Astrocyte of the spinal cord (primary cell): ENCODE measurements around the gene MTSS2.

Experiments used
- DNase-seq: peaks from one replicate; pipeline ENCODE4 v3.0.0; 2011; ENCODE audit warnings: low read depth, low spot score
- H3K4me3 ChIP-seq: 2 replicates; pipeline ENCODE4 v1.5.1; 2011; ENCODE audit warnings: low read depth, mild to moderate bottlenecking, low read length, moderate library complexity
- in situ Hi-C: cut with HindIII; loops from 2 replicates; pipeline ENCODE4 v1.10.0; 2017; ENCODE audit warnings: low sequenced_read_pairs
- TF ChIP-seq, protein P1 (sequence below): IDR thresholded peaks from 2 replicates; pipeline ENCODE4 v1.5.1; 2012; ENCODE audit warnings: low read depth, mild to moderate bottlenecking, low read length, inconsistent platforms

Gene MTSS2

GRCh38 chr16:70709942-70710341, 24.1 kb upstream of the MTSS2 start:
- TF ChIP-seq, protein P1, sequence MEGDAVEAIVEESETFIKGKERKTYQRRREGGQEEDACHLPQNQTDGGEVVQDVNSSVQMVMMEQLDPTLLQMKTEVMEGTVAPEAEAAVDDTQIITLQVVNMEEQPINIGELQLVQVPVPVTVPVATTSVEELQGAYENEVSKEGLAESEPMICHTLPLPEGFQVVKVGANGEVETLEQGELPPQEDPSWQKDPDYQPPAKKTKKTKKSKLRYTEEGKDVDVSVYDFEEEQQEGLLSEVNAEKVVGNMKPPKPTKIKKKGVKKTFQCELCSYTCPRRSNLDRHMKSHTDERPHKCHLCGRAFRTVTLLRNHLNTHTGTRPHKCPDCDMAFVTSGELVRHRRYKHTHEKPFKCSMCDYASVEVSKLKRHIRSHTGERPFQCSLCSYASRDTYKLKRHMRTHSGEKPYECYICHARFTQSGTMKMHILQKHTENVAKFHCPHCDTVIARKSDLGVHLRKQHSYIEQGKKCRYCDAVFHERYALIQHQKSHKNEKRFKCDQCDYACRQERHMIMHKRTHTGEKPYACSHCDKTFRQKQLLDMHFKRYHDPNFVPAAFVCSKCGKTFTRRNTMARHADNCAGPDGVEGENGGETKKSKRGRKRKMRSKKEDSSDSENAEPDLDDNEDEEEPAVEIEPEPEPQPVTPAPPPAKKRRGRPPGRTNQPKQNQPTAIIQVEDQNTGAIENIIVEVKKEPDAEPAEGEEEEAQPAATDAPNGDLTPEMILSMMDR = no peak
- in situ Hi-C loops = no loop called here
- no peak for DNase-seq
- no peak overlapping the region for H3K4me3 ChIP-seq

GRCh38 chr16:70709457-70709856, 23.6 kb upstream of the MTSS2 start:
- TF ChIP-seq, protein P1 = no peak
- no peak for DNase-seq
- no peak overlapping the region for H3K4me3 ChIP-seq
- in situ Hi-C loops = no loop called here

DNA sequence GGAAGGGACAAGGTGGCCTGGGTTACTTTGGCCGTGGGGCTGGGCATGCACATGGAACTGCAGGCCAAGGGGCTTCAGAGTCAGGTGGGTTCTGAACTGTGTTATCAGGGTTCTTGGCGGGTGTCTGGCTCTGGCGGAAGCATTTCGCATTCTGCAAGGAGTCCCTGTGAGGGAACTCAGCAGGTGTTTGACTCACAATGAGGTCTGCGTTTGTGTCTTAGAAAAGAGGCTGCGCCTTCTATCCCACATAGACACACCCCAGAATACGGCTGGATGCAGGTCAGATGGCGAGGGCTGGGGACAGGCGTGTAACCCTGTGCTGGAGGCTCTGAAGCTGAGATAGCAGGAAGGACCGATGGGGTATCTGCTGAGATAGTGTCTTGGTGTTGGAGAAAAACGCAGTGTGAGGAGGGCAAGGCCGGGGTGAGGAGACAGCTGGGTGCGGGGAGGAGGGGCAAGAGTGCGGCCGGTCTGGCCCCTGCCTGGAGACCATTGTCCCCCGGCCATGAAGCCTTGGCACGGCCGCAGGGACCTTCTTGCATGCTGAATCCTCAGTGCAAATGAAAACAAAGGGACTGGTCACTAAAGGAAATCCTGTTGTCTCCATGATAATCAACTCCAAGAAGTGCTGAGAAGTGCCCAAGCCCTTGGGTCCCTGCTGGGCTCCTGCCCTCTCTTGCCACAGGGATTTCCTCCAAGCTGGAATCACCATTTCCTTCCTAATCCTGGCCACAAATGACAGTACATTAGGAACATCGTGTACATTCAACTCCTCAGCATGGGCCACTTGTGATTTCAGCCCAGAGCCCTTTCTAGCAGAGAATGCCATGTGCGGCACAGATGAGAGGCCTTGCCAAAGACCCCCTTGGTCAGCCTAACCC, 22.8 kb upstream of the MTSS2 start:
- in situ Hi-C loops = no loop called here
- H3K4me3 ChIP-seq = no peak overlapping the region
- DNase-seq = no peak
- TF ChIP-seq, protein P1 = no peak

DNA sequence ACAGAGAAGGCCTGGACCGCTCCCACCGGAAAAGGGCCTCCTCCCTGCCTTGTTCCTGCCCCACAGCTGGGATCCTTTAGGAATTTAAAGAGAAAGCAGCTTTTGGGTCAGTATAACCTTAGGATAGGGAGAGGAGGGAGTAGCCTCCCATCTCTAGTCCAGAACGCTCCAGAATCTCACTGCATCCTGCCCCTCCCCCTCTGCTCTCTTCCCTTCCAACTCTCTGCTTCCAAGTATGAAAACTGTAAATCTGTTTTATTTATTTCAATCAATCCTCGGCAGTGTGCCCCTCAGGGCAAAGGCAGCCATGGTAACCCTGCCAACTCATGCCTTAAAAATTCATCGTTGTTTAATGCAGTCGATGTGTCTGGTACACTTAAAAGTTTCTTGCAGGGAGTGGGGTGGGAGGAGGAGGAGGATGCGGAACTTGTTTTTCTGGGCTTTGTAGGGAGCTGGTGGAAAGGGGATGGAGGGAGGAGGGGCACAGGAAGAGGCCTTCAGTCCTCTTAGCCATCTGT, 21.2 kb upstream of the MTSS2 start:
- in situ Hi-C loops = no loop called here
- TF ChIP-seq, protein P1 = no peak
- H3K4me3 ChIP-seq = no peak overlapping the region
- DNase-seq = peak; percentile 67

DNA sequence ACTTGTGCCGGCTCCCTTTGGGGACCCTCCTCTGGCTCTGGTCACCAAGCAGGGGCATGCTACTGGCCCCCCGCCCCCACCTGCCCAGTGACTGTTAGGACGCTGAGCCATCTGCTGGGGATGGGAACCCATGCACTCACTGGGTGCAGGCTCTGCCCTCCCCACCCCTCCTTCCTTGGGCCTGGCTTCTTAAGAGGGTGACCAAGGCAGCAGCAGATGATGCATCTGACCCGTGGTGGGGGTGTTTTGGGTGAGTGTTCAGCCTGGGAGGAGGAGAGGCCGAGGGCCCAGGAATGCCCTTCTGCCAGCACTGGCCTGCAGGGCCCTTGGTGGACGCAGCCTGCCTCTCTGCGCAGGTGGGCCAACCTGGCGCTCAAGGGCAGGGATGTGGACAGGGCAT, 19.2 kb upstream of the MTSS2 start:
- in situ Hi-C loops = no loop called here
- no peak overlapping the region for H3K4me3 ChIP-seq
- no peak for DNase-seq
- TF ChIP-seq, protein P1 = no peak

DNA sequence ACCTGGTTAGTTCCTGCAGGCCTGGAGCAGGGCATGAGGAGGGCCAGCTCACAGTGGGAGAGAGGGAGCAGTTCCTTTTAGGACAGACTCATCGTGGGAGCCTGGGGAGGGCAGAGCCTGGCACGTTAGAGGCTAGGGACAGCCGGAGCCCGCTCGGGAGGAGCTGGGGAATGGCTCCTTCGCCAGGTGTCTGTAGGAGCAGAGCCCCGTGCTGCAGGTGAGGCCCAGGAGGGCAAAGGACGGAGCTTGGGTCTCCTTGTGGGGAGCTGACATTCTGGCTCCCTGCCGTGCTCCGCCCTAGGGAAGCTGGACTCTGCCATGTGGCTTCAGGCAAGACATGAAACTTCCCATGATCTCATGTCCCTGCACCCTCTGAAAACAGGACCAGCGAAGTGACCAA, 18.7 kb upstream of the MTSS2 start:
- TF ChIP-seq, protein P1 = no peak
- in situ Hi-C loops = no loop called here
- DNase-seq = no peak
- no peak overlapping the region for H3K4me3 ChIP-seq
